Right lobe of liver (tissue), 6 donors: ENCODE results near the gene HEPHL1. TPM values are rescaled to one million over a fixed set of nuclear protein-coding genes. Genes with fewer than 3 reads are reported as not detected.

Source experiments
- ATAC-seq, 4 donors: fragments of 200-7000 bp; cut with Tn5 transposase; one replicate each; pipeline ENCODE4 v1.9.1; 2020; ENCODE audit warnings: mild to moderate bottlenecking in 4 of 4, moderate library complexity in 4 of 4
- DNase-seq, 3 donors: peaks; one replicate each; pipeline ENCODE4 v3.0.0-alpha.2; 2020
- H3K27ac ChIP-seq, 3 donors: fragments of 200-600 bp; one replicate each; pipeline ENCODE4 v1.8.0; 2022
- H3K27me3 ChIP-seq, 2 donors: fragments of 200-600 bp; one replicate each; pipeline ENCODE4 v1.8.0; 2022
- H3K36me3 ChIP-seq, 4 donors: fragments of 200-600 bp; sonication (generic) in 1 of 4; one replicate each; pipeline versions ENCODE4 v1.5.1 to v1.8.0; 2017 to 2022; ENCODE audit warnings: control low read depth in 1 of 4
- H3K4me1 ChIP-seq, 4 donors: fragments of 200-600 bp; sonication (generic) in 1 of 4; one replicate each; pipeline versions ENCODE4 v1.5.1 to v1.8.0; 2017 to 2022; ENCODE audit warnings: control low read depth in 1 of 4
- H3K4me3 ChIP-seq, 3 donors: fragments of 200-600 bp; one replicate each; pipeline ENCODE4 v1.8.0; 2022
- H3K9me3 ChIP-seq, 4 donors: fragments of 200-600 bp; sonication (generic) in 1 of 4; one replicate each; pipeline versions ENCODE4 v1.5.1 to v1.8.0; 2017 to 2022; ENCODE audit warnings: control low read depth in 1 of 4
- CTCF ChIP-seq, 4 donors: fragments of 200-600 bp in 3 of 4; fragments of 450-650 bp in 1 of 4; IDR thresholded peaks; one replicate each; pipeline versions ENCODE4 v1.5.1 to v1.8.0; 2016 to 2022; ENCODE audit warnings: antibody characterized with exemption in 4 of 4, mild to moderate bottlenecking in 2 of 4
- POLR2A ChIP-seq: fragments of 450-650 bp; IDR thresholded peaks from one replicate; pipeline ENCODE4 v1.6.1; 2017; ENCODE audit warnings: antibody characterized with exemption, mild to moderate bottlenecking
- WGBS: methylation state at CpG from one replicate; pipeline ENCODE4 v1.1.6; 2018; ENCODE audit warnings: low coverage, low lambda C conversion rate; ENCODE audit not compliant: insufficient coverage; ENCODE audit errors: missing lambda C conversion rate; 5-methylcytosine and 5-hydroxymethylcytosine counted together
- intact Hi-C, 2 donors: fragments of 100-400 bp; cut with DNase I; formaldehyde crosslinking; loops; one replicate each; pipeline versions ENCODE4 v1.11.2 to v1.14.1; 2022
- total RNA-seq, 6 experiments: library from RNA; depleted of rRNA in 2 of 6; stranded (reverse); fragments of >200 nt in 2 of 6; fragmentation: NEBNext Ultra II Directional in 3 of 6; extraction: Animal tissue kit (Norgen Biotek cat#: 25700) in 3 of 6; gene quantifications; one replicate each; pipeline versions ENCODE4 v1.1.0 to v1.2.4, GENCODE V29; 2016 to 2023
- donor health status: DM: no; HTN: yes; CAD: no.
- donor health status: DM: no; HTN: no; CAD: no.
- donor health status: DM: no; HTN: no; CAD: no.
- donor health status: DM: no; HTN: yes; CAD: no.
- donor health status: DM: no; HTN: yes; CAD: no.

HEPHL1 gene
- total RNA-seq, 6 experiments from 2014 or later: not detected

GRCh38 chr11:94106716-94107115, 85.6 kb downstream of the HEPHL1 start:
- no peak overlapping the region for H3K4me3 ChIP-seq
- ATAC-seq (no peak), DNase-seq (no peak)
- no peaks in the 10 kb centered on the region for H3K4me1 ChIP-seq
- TF ChIP-seq CTCF (IDR thresholded peaks at IDR 0.05): no peak
- H3K27me3 ChIP-seq: no peaks in the 10 kb centered on the region
- intact Hi-C loops: no loop called here
- no peaks in the 10 kb centered on the region for H3K9me3 ChIP-seq
- WGBS: 66% methylated on average over 4 of the region's 4 CpGs
- H3K36me3 ChIP-seq: no peaks in the 10 kb centered on the region
- no peak overlapping the region for H3K27ac ChIP-seq

GRCh38 chr11:94107363-94107762, 86.2 kb downstream of the HEPHL1 start:
- no peak overlapping the region for H3K27ac ChIP-seq
- H3K36me3 ChIP-seq: no peaks in the 10 kb centered on the region
- H3K4me1 ChIP-seq: no peaks in the 10 kb centered on the region
- WGBS: 67% methylated on average over 1 of the region's 1 CpG
- intact Hi-C loops: no loop called here
- H3K9me3 ChIP-seq: no peaks in the 10 kb centered on the region
- DNase-seq: no peak
- no peaks in the 10 kb centered on the region for H3K27me3 ChIP-seq
- TF ChIP-seq CTCF (IDR thresholded peaks at IDR 0.05) (peak in 1 of 4 donors; percentile 3), POLR2A (no peak)
- no peak overlapping the region for H3K4me3 ChIP-seq
- ATAC-seq: no peak

GRCh38 chr11:94111241-94111640, 90.1 kb downstream of the HEPHL1 start:
- H3K27ac ChIP-seq: no peak overlapping the region
- no peaks in the 10 kb centered on the region for H3K9me3 ChIP-seq
- TF ChIP-seq POLR2A (no peak), CTCF (IDR thresholded peaks at IDR 0.05) (no peak)
- intact Hi-C loops: no loop called here
- H3K4me1 ChIP-seq: peaks cover 0 to 7% (median 3%) of the 10 kb centered on the region in 4 donors
- 40% methylated on average over 1 of the region's 3 CpGs for WGBS
- no peak overlapping the region for H3K4me3 ChIP-seq
- H3K36me3 ChIP-seq: no peaks in the 10 kb centered on the region
- no peak for ATAC-seq
- no peaks in the 10 kb centered on the region for H3K27me3 ChIP-seq
- DNase-seq: no peak

GRCh38 chr11:94111660-94112059, 90.5 kb downstream of the HEPHL1 start:
- no peaks in the 10 kb centered on the region for H3K27me3 ChIP-seq
- intact Hi-C loops: no loop called here
- H3K4me1 ChIP-seq: peaks cover 0 to 9% (median 4%) of the 10 kb centered on the region in 4 donors
- no peak for ATAC-seq
- 40% methylated on average over 2 of the region's 3 CpGs for WGBS
- H3K4me3 ChIP-seq: no peak overlapping the region
- H3K36me3 ChIP-seq: no peaks in the 10 kb centered on the region
- H3K9me3 ChIP-seq: no peaks in the 10 kb centered on the region
- no peak overlapping the region for H3K27ac ChIP-seq
- TF ChIP-seq CTCF (IDR thresholded peaks at IDR 0.05): no peak
- TF ChIP-seq POLR2A: no peak
- no peak for DNase-seq
